PC-3 (cell line): Measurements from ENCODE around the gene SAMD10. TPM values are rescaled to one million over a fixed set of nuclear protein-coding genes. Genes with fewer than 3 reads are reported as not detected.
"Not testable (repeated sequence)": the region's sequence is repeated elsewhere in the genome, so short reads cannot be mapped to it uniquely, and the experiment has no call there.

ENCODE experiments used
- ATAC-seq: fragments of 200-7000 bp; cut with Tn5 transposase; 2 replicates; pipeline ENCODE4 v1.9.1; 2020; ENCODE audit warnings: mild to moderate bottlenecking, moderate library complexity
- BruUV-seq: library from RNA; stranded (reverse); fragments of 400-500 nt; replicated peaks from 2 replicates; lab custom pipeline; 2021; lab: Mats Ljungman, UMichigan
- CTCF ChIA-PET: fragments of 300-600 bp; sonication (Branson Sonifier 250); formaldehyde crosslinking; loops from one replicate; lab custom pipeline; 2022; ENCODE audit warnings: antibody characterized with exemption; lab: Charles Lee
- POLR2A ChIA-PET: fragments of 300-600 bp; sonication (Branson Sonifier 250); formaldehyde crosslinking; loops from one replicate; lab custom pipeline; 2022; ENCODE audit warnings: antibody characterized with exemption; ENCODE audit not compliant: unreplicated experiment; lab: Charles Lee
- DNase-seq: peaks from one replicate; pipeline ENCODE4 v3.0.0-alpha.2; 2015
- H2AFZ ChIP-seq: fragments of 300-600 bp; sonication (generic); 2 replicates; pipeline ENCODE4 v1.6.0; 2016; ENCODE audit warnings: antibody characterized with exemption, low read length
- H3F3A ChIP-seq: fragments of 300-600 bp; sonication (generic); one replicate; pipeline ENCODE4 v1.6.0; 2017; ENCODE audit warnings: antibody characterized with exemption, low read length, control low read depth, mild to moderate bottlenecking; ENCODE audit not compliant: unreplicated experiment
- H3K27ac ChIP-seq: fragments of 300-600 bp; sonication (generic); 2 replicates; pipeline ENCODE4 v1.5.1; 2016; ENCODE audit warnings: mild to moderate bottlenecking, low read length
- H3K27me3 ChIP-seq: fragments of 300-600 bp; sonication (generic); 2 replicates; pipeline ENCODE4 v1.6.1; 2016; ENCODE audit warnings: low read length, mixed read lengths
- H3K36me3 ChIP-seq: fragments of 300-600 bp; sonication (generic); 2 replicates; pipeline ENCODE4 v1.6.1; 2016; ENCODE audit warnings: low read depth, mixed run types, low read length, mixed read lengths
- H3K4me1 ChIP-seq: fragments of 300-600 bp; sonication (generic); 2 replicates; pipeline ENCODE4 v1.5.1; 2016; ENCODE audit warnings: low read length; ENCODE audit not compliant: insufficient read depth
- H3K4me2 ChIP-seq: fragments of 300-600 bp; sonication (generic); 2 replicates; pipeline ENCODE4 v1.6.0; 2016; ENCODE audit warnings: low read length
- H3K4me3 ChIP-seq: fragments of 300-600 bp; sonication (generic); 2 replicates; pipeline ENCODE4 v1.5.1; 2016; ENCODE audit warnings: mild to moderate bottlenecking, low read length, mixed read lengths
- H3K79me2 ChIP-seq: fragments of 300-600 bp; sonication (generic); 2 replicates; pipeline ENCODE4 v1.6.1; 2017; ENCODE audit warnings: low read length, mixed read lengths
- H3K9ac ChIP-seq: fragments of 300-600 bp; sonication (generic); 2 replicates; pipeline ENCODE4 v1.6.0; 2016; ENCODE audit warnings: mild to moderate bottlenecking, low read length
- H3K9me2 ChIP-seq: fragments of 300-600 bp; sonication (generic); replicated peaks from 2 replicates; pipeline ENCODE4 v1.6.1; 2016; ENCODE audit warnings: mixed run types, low read length, mixed read lengths
- H3K9me3 ChIP-seq: fragments of 300-600 bp; sonication (generic); 2 replicates; pipeline ENCODE4 v1.6.1; 2016; ENCODE audit warnings: low read length, mixed read lengths
- H4K20me1 ChIP-seq: fragments of 300-600 bp; sonication (generic); 2 replicates; pipeline ENCODE4 v1.6.1; 2016; ENCODE audit warnings: low read length, mixed read lengths
- EZH2 ChIP-seq: fragments of 300-600 bp; sonication (generic); IDR thresholded peaks from one replicate; pipeline ENCODE4 v1.6.1; 2017; ENCODE audit warnings: antibody characterized with exemption, mild to moderate bottlenecking, low read length; ENCODE audit not compliant: unreplicated experiment
- EZH2phosphoT487 ChIP-seq: fragments of 300-600 bp; sonication (generic); IDR thresholded peaks from 2 replicates; pipeline ENCODE4 v1.6.1; 2018; ENCODE audit warnings: mild to moderate bottlenecking, antibody characterized with exemption, low read length, borderline replicate concordance
- intact Hi-C: fragments of 100-400 bp; cut with micrococcal nuclease; formaldehyde crosslinking; loops from 2 replicates; pipeline ENCODE4 v1.9.0; 2023
- total RNA-seq: library from RNA; depleted of rRNA; stranded (reverse); fragments of >200 nt; gene quantifications from 2 replicates; pipeline ENCODE4 v1.2.3, GENCODE V29; 2014
- TF ChIP-seq, protein P1 (sequence below): fragments of 300-600 bp; sonication (generic); conservative IDR thresholded peaks from 2 replicates; pipeline ENCODE4 v1.5.1; 2017; ENCODE audit warnings: antibody characterized with exemption, low read depth, mild to moderate bottlenecking, low read length

SAMD10 gene
- total RNA-seq, 1 experiment from 2014 or later: 7.4 TPM

DNA sequence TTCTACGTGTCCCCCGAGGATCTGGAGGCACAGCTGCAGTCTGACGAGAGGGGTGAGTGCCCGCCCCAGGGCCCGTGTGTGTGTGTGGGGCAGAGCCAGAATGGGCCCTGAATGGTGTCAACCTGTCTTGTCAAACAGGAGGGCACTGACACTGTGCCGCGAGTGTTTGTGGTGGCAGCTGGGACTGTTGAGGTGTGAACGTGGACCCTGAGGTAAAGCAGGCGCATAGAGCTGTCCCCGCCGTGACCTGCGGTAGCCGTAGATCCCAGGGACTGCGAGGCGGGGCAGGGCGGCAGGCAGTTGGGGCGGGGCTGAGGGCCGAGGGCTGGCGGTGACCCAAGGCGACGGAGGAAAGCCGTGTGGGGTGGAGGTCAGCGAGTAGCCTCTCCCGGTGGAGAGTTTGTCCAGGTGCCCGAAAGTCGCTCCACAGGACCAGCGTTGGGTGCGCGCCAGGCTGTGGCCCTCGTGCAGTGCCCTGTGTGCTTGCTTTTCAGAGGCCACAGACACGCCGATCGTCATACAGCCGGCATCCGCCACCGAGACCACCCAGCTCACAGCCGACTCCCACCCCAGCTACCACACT, 48.4 kb downstream of the SAMD10 start:
- no TSS peak for BruUV-seq

DNA sequence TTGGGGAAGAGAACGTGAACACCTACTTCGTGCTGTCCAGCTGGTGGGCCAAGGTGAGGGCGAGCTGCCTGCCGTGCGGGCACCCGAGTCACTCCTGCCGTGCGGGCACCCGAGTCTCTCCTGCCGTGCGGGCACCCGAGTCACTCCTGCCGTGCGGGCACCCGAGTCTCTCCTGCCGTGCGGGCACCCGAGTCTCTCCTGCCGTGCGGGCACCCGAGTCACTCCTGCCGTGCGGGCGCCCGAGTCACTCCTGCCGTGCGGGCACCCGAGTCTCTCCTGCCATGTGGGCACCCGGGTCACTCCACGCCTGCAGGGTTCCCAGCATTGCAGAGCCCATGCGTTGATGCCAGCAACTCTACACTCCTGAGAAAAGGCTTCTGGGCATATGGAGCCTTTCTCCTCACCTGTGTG, 50.0 kb downstream of the SAMD10 start:
- H2AFZ ChIP-seq, DNase-seq, H3F3A ChIP-seq, H3K4me1 ChIP-seq, H3K27me3 ChIP-seq, H4K20me1 ChIP-seq, H3K27ac ChIP-seq, CTCF ChIA-PET, POLR2A ChIA-PET, H3K4me2 ChIP-seq, ATAC-seq, H3K9ac ChIP-seq, H3K9me2 ChIP-seq, H3K9me3 ChIP-seq, H3K4me3 ChIP-seq, intact Hi-C loops, BruUV-seq: not testable (repeated sequence)
- Histone ChIP-seq H3K79me2 (peaks cover 13% of the 10 kb centered on the region), H3K36me3 (peaks cover 38% of the 10 kb centered on the region)

More for the DNA sequence above, 48.4 kb downstream of the SAMD10 start:
- H3K36me3 ChIP-seq: peaks cover 43% of the 10 kb centered on the region
- H2AFZ ChIP-seq: no peak overlapping the region
- no peak overlapping the region for H3K27ac ChIP-seq
- no peak for TF ChIP-seq EZH2phosphoT487
- no peak for TF ChIP-seq EZH2
- TF ChIP-seq, protein P1, sequence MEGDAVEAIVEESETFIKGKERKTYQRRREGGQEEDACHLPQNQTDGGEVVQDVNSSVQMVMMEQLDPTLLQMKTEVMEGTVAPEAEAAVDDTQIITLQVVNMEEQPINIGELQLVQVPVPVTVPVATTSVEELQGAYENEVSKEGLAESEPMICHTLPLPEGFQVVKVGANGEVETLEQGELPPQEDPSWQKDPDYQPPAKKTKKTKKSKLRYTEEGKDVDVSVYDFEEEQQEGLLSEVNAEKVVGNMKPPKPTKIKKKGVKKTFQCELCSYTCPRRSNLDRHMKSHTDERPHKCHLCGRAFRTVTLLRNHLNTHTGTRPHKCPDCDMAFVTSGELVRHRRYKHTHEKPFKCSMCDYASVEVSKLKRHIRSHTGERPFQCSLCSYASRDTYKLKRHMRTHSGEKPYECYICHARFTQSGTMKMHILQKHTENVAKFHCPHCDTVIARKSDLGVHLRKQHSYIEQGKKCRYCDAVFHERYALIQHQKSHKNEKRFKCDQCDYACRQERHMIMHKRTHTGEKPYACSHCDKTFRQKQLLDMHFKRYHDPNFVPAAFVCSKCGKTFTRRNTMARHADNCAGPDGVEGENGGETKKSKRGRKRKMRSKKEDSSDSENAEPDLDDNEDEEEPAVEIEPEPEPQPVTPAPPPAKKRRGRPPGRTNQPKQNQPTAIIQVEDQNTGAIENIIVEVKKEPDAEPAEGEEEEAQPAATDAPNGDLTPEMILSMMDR: no peak
- H3K4me3 ChIP-seq: no peak overlapping the region
- peaks cover 10% of the 10 kb centered on the region for H3K79me2 ChIP-seq
- intact Hi-C loops: no loop called here
- H3K4me1 ChIP-seq: no peaks in the 10 kb centered on the region
- H3K9me2 ChIP-seq: no peaks in the 10 kb centered on the region
- no peaks in the 10 kb centered on the region for H4K20me1 ChIP-seq
- no peaks in the 10 kb centered on the region for H3F3A ChIP-seq
- ATAC-seq (no peak), DNase-seq (no peak)
- no peaks in the 10 kb centered on the region for H3K9me3 ChIP-seq
- H3K9ac ChIP-seq: no peak overlapping the region
- H3K27me3 ChIP-seq: no peaks in the 10 kb centered on the region
- POLR2A ChIA-PET: no interaction called here
- H3K4me2 ChIP-seq: no peak overlapping the region
- CTCF ChIA-PET: no interaction called here

DNA sequence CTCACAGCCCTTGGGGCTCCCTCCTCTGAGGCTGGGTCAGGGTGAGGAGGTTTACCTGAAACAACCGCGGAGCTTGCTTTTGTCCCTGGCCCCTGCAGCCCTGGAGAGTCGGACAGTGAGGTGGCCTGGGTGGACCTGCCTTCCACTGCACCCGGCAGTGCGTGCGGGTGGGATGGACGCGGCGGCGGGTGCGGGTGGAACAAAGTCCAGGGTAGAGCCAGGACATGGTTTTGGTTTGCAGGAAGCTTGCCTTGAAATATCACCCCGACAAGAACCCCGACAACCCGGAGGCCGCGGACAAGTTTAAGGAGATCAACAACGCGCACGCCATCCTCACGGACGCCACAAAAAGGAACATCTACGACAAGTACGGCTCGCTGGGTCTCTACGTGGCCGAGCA, 50.4 kb downstream of the SAMD10 start:
- POLR2A ChIA-PET: no interaction called here
- TF ChIP-seq, protein P1: no peak
- TF ChIP-seq EZH2 (no peak), EZH2phosphoT487 (no peak)
- CTCF ChIA-PET: no interaction called here
- Histone ChIP-seq H3K4me3 (no peak overlapping the region), H3K9me2 (no peaks in the 10 kb centered on the region), H3K27me3 (no peaks in the 10 kb centered on the region), H3F3A (no peaks in the 10 kb centered on the region), H3K36me3 (peaks cover 38% of the 10 kb centered on the region), H3K4me2 (no peak overlapping the region), H4K20me1 (no peaks in the 10 kb centered on the region), H2AFZ (no peak overlapping the region), H3K9ac (no peak overlapping the region), H3K4me1 (no peaks in the 10 kb centered on the region), H3K79me2 (peaks cover 17% of the 10 kb centered on the region), H3K9me3 (no peaks in the 10 kb centered on the region), H3K27ac (no peak overlapping the region)
- no peak for DNase-seq
- ATAC-seq: no peak
- intact Hi-C loops: no loop called here
- no TSS peak for BruUV-seq
